ENCODE measurements around the gene CFAP43. TPM values are rescaled to one million over a fixed set of nuclear protein-coding genes. Genes with fewer than 3 reads are reported as not detected.

The CFAP43 gene
- total RNA-seq, 1 donor from 2014 or later, result 0.98 TPM

GRCh38 chr10:104242545-104242944 lies 10.4 kb upstream of the CFAP43 start:
- ATAC-seq (no peak), DNase-seq (ENCODE audit: low spot score) (no peak)
- intact Hi-C loops (cut with DNase I), result no loop called here

GRCh38 chr10:104240078-104240477 lies 7.9 kb upstream of the CFAP43 start:
- intact Hi-C loops (cut with DNase I), result no loop called here
- ATAC-seq, result no peak
- no peak for DNase-seq (ENCODE audit: low spot score)

GRCh38 chr10:104235801-104236200 lies 3.6 kb upstream of the CFAP43 start:
- DNase-seq (ENCODE audit: low spot score), result no peak
- ATAC-seq, result no peak
- intact Hi-C loops (cut with DNase I), result loop anchor here (2.0 kb wide), 1 partner anchor 19 kb away; the partner anchor contains the start of gene GSTO1

- DNase-seq (ENCODE audit: low spot score), result no peak
- ATAC-seq, result no peak
- intact Hi-C loops (cut with DNase I), result no loop called here
Observed at GRCh38 chr10:104234934-104235333, 2.8 kb upstream of the CFAP43 start.

GRCh38 chr10:104233817-104234216 lies 1.7 kb upstream of the CFAP43 start:
- ATAC-seq (no peak), DNase-seq (ENCODE audit: low spot score) (no peak)
- intact Hi-C loops (cut with DNase I), result no loop called here

- intact Hi-C loops (cut with DNase I), result no loop called here
- ATAC-seq (peak; percentile 64), DNase-seq (ENCODE audit: low spot score) (no peak)
Observed at GRCh38 chr10:104232613-104233102, 494 bp upstream of the CFAP43 start.

- DNase-seq (ENCODE audit: low spot score) (no peak), ATAC-seq (no peak)
- intact Hi-C loops (cut with DNase I), result no loop called here
Observed at GRCh38 chr10:104230490-104230889, 1.7 kb downstream of the CFAP43 start.

GRCh38 chr10:104223304-104223703 lies 8.9 kb downstream of the CFAP43 start:
- intact Hi-C loops (cut with DNase I), result no loop called here
- DNase-seq (ENCODE audit: low spot score), result no peak
- no peak for ATAC-seq

- ATAC-seq (no peak), DNase-seq (ENCODE audit: low spot score) (no peak)
- intact Hi-C loops (cut with DNase I), result no loop called here
Observed at GRCh38 chr10:104220522-104220921, 11.6 kb downstream of the CFAP43 start.

GRCh38 chr10:104218751-104219150 lies 13.4 kb downstream of the CFAP43 start:
- no peak for ATAC-seq
- intact Hi-C loops (cut with DNase I), result no loop called here
- DNase-seq (ENCODE audit: low spot score), result no peak

- intact Hi-C loops (cut with DNase I), result no loop called here
- DNase-seq (ENCODE audit: low spot score) (no peak), ATAC-seq (no peak)
Observed at GRCh38 chr10:104216631-104217030, 15.5 kb downstream of the CFAP43 start.

- DNase-seq (ENCODE audit: low spot score) (no peak), ATAC-seq (no peak)
- intact Hi-C loops (cut with DNase I), result no loop called here
Observed at GRCh38 chr10:104209575-104210198, 22.5 kb downstream of the CFAP43 start.

GRCh38 chr10:104208730-104209129 lies 23.4 kb downstream of the CFAP43 start:
- intact Hi-C loops (cut with DNase I), result no loop called here
- DNase-seq (ENCODE audit: low spot score), result no peak
- ATAC-seq, result no peak

- no peak for ATAC-seq
- intact Hi-C loops (cut with DNase I), result no loop called here
- no peak for DNase-seq (ENCODE audit: low spot score)
Observed at GRCh38 chr10:104202231-104202630, 29.9 kb downstream of the CFAP43 start.

- ATAC-seq, result no peak
- intact Hi-C loops (cut with DNase I), result no loop called here
Observed at GRCh38 chr10:104201636-104202035, 30.5 kb downstream of the CFAP43 start.

GRCh38 chr10:104199567-104199966 lies 32.6 kb downstream of the CFAP43 start:
- DNase-seq (ENCODE audit: low spot score), result no peak
- no peak for ATAC-seq
- intact Hi-C loops (cut with DNase I), result no loop called here

More at GRCh38 chr10:104201636-104202035, 30.5 kb downstream of the CFAP43 start:
- DNase-seq (ENCODE audit: low spot score), result no peak

- ATAC-seq (no peak), DNase-seq (ENCODE audit: low spot score) (no peak)
- intact Hi-C loops (cut with DNase I), result no loop called here
Observed at GRCh38 chr10:104197364-104197763, 34.8 kb downstream of the CFAP43 start.

GRCh38 chr10:104195706-104196105 lies 36.5 kb downstream of the CFAP43 start:
- no peak for ATAC-seq
- no peak for DNase-seq (ENCODE audit: low spot score)
- intact Hi-C loops (cut with DNase I), result no loop called here

GRCh38 chr10:104193787-104194186 lies 38.4 kb downstream of the CFAP43 start:
- no peak for DNase-seq (ENCODE audit: low spot score)
- intact Hi-C loops (cut with DNase I), result no loop called here

GRCh38 chr10:104190695-104191094 lies 41.5 kb downstream of the CFAP43 start:
- ATAC-seq, result no peak
- no peak for DNase-seq (ENCODE audit: low spot score)
- intact Hi-C loops (cut with DNase I), result no loop called here

More at GRCh38 chr10:104193787-104194186, 38.4 kb downstream of the CFAP43 start:
- no peak for ATAC-seq

- DNase-seq (ENCODE audit: low spot score) (no peak), ATAC-seq (no peak)
- intact Hi-C loops (cut with DNase I), result no loop called here
Observed at GRCh38 chr10:104183682-104184081, 48.5 kb downstream of the CFAP43 start.

All from sciatic nerve (tissue), 2 donors.